EH (cell line): ENCODE results near the gene SOAT1.

Source experiments
- DNase-seq: peaks from one replicate; pipeline ENCODE4 v3.0.0-alpha.2; 2015; ENCODE audit warnings: low read depth

The SOAT1 gene

DNA sequence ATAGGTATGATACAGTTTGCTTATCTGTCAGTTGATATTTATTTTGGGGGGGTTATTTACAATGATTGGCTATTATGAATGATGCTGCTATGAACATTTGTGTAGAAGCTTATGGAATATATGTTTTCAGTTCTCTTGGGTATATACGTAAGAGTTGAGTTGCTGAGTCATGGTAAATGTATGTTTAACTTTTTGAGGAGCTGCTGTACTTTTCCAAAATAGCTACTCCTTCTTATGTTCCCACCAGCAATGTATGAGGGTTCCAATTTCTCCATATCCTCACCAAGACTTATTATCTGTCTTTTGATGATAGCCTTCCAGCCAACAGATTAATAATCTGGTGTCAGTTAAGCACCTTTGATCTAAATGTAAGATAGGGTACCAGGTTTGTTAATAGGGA, 11.9 kb downstream of the SOAT1 start:
- no peak for DNase-seq

DNA sequence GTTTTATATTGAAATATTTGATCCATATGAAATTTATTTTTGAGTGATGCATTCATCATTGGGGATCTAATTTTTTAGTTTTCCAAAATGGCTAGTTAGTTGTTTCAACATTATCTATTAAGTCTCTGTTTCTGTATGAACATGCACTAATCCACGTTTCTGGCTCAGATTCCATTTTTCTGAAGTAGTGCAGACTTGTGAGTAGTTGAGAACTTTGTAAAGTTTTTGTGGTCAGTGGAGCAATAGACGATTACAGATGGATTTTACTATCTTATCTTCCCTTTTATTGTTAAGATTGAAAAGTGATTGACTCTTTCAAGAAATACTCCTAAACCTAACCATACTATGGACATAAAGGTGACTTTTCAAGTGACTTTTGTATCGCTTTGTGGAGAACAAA, 16.7 kb downstream of the SOAT1 start:
- DNase-seq: peak; percentile 54

DNA sequence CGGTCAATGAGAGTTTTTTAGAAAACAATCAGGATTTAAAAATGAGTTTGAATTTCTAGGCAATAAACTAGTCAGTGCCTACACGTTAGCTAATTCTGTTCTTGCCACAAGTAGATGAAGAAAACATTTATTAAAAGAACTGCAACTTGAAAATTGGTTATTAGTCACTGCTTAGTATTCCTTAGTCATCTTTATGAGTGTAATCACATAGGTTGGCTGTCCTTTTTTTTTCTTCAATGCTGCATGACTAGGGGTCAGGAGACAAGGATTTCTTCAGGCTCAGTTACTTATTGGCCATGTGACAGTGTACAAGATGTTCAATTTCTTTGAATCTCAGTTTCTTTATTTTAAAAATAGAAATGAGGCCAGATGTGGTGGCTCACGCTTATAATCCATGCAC, 17.1 kb downstream of the SOAT1 start:
- DNase-seq: peak; percentile 81

DNA sequence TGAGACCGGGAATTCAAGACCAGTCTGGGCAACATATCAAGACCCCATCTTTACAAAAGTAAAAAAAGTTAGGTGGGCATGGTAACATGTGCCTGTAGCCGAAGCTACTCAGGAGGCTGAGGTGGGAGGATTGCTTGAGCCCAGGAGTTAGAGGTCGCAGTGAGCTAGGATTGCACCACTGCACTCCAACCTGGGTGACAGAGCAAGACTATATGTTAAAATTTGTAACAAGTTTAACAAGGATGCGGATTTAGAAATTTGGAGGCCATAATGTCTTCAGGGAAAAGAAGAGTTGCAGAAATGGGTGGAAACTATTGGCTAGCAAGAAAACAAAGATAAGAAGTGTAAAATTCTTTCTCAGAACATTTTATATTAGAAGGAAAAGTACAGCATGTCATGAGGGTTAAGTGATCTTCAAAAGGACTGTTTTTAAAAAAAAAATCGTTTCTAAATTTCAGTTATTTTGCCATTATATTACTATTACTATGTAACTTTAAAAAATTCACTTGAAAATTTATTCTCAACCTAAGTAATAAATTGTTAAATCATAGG, 17.6 kb downstream of the SOAT1 start:
- no peak for DNase-seq

DNA sequence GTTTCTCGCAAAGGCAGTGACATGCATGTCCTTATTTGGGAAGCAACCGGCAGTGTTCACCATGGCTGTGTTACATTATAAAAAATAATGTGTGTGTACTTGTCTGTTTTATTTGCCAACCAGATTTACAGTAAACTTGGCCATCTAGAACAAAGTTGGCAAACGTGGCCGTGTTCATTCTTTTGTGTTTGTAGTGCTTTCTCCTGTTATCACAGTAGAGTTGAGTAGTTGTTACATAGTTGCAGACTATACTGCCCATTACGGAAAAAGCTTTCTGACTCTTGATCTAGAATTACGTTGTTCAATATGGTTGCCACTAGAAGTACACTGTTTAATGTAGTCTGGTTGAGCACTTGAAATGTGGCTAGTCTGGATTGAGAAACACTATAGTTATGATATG, 19.4 kb downstream of the SOAT1 start:
- DNase-seq: no peak

DNA sequence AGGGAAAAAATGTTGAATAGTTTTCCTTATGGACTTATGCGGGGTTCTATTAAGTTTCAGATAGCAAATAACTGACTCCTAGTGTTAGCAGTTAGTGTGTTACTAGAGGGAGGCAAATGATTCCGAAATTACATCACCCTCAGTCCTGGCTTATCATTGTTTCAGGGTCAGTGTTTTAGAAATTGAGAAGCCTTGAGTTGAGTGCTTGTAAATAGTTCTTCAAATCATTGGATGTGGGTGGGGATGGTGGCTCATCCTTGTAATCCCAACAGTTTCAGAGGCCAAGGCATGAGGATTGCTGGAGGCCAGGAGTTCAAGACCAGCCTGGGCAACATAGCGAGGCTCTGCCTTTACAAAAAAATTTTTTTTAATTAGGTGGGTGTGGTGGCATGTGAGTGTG, 21.3 kb downstream of the SOAT1 start:
- no peak for DNase-seq

DNA sequence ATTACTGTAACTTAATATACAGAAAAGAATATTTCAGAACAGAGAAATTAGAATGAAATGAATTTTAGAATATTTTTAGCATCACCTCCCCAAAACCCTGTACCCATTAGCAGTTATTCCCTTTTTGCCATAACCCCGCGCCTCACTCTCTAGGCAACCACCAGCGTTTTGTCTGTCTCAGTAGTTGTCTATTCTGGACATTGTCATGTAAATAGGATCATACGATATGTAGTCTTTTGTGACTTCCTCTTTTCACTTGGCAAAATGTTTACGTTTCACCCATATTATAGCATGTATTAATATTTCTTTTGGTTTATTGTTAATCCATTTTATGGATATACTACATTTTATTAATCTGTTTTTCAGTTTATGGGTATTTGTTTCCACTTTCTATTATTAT, 24.9 kb downstream of the SOAT1 start:
- DNase-seq: no peak

DNA sequence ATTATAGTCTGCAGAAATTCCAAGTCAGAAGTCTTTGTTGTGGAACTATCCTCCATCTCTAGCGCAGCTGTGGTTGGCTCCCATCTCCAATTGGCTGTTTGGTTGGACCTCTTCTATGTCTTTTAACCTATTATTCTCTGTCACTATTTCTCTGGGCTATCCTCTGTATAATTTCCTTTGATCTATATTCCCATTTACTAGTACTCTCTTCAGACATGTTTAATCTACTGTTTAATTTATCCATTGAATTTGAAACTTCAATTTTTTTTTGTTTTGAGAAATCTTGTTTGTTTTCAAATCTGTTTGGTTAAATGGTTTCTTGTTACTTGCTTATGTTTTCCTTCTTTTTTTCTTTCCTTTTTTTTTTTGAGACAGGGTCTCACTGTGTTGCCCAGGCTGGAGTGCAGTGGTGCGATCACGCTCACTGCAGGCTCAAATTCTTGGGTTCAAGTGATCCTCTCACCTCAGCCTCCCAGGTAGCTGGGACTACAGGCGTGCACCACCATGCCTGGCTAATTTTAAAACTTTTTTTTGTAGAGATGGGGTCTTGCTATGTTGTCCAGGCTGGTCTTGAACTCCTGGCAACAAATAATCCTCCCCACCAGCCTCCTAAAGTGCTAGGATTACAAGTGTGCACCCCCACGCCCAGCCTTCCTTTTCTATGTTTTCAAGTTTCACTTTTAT, 28.1 kb downstream of the SOAT1 start:
- no peak for DNase-seq

DNA sequence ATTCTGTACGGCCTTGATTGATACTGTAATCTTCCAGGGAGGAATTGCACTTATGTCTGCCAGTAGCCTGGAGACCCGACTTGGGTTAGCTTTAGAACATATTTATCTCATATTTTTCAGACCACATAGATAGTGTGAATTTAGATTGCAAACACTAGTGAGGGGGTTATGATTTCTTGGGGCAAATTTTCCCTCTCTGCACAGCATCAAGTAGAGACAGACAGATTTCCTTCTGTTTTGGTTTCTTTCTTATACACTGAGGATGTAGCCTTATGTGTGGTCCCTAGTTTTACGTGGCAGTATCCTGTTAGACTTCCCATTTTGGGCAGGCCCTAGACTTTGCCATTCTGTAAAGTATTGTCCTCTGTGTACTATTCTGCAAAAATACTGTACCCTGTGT, 29.0 kb downstream of the SOAT1 start:
- DNase-seq: no peak

DNA sequence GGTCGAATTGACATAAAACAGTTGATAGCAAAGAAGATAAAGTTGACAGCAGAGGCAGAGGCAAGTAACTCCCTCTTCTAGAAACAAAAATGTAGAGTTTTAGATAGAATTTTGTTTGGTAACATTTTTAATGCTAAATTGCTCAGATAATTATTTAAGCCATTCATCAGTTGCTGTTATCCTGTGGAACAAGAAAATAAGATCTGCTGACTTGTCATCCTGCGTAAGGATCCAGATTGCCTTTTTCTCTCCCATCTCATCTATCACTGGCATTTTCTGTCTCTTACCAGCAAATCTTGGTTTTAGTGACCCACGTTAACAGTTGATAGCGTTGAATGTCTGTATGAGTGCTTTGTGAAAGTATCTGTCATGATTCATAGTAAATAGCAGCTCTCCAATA, 29.8 kb downstream of the SOAT1 start:
- DNase-seq: no peak

DNA sequence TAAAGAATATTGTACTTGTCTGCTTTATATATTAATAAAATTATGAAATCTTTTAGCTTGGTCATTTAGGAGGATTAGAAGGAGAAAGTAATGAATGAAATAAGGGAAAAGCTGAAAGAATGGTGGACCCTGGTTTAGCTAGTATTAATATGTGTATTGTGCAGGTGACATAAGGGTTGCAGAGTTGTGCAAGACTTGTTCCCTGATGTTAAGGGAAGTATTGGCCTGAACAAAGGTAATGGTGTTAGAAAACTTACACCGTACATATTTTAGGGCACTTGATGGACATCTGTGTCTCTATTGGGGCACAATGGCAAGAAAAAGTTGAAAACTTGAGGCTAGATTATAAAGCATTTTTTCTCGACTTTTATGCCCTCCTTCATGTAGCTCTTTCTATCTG, 32.2 kb downstream of the SOAT1 start:
- DNase-seq: no peak

DNA sequence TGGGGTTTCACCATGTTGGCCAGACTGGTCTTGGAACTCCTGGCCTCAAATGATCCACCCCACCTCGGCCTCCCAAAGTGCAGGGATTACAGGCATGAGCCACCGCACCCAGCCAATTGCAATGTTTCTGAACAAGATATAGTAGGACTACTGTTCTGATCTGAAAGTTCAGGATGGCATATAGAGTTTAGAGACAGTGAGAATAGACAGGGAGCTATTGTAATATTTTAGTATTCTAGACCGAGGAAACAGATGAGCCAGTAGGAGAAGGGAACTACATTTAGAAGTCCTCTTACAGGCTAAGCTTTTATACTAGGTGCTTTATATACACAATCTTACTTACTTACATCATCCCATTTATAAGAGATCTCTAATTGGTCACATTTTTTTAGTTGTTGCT, 33.1 kb downstream of the SOAT1 start:
- DNase-seq: no peak

DNA sequence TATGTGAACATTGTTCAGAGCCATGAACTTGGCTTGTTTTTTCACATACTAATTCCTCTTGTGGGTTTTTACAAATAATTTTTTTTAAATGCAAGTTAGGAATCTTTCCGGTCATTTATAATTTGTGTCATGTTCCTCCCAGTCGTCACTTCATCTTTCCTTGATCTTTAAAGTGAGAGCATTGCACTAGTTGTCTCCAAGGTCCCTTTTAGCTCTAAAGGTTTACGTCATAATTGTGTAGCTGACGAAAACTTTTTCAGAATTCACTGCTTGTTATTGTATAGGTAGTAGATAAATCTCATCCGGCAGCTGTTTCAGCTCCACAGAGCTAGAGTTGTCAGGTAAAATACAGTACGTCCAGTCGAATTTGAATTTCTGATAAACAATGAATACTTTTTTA, 33.6 kb downstream of the SOAT1 start:
- DNase-seq: no peak

DNA sequence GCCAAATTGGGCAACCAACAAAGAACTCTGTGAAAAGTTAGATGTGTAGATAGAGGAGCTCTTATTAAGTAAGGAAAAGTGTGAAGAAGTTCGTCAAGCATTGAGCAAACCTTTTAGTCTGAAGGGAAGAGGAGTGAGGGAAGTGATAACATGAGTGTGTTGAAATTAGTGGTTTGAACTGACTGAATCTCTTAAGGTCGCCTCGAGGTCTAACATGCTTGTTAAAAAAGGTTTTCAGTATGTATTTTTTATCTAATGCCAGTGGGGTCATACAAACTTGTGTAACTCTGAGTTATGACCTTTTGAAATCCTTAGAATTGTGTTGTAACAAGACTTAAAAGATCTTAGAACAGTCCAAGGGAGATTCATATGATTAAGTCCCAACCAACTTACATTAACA, 34.1 kb downstream of the SOAT1 start:
- DNase-seq: no peak

DNA sequence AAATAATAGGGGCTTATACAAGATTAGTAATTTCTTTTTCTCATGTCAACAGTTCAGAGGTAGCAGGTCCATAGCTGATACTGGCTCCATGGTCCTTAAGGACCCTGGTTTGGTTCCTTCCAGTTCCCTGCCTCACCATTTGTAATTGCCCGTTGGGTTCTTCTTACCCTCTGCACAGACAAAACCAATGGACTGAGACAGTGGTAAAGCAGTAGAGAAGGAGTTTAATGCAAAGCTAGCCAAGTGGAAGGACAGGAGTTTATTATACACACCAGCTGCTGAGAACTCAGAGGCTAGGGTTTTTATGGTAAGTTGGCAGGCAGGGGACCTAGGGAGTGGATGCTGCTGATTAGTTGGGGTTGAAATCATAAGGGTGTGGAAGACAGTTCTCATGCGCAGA, 36.3 kb downstream of the SOAT1 start:
- no peak for DNase-seq

DNA sequence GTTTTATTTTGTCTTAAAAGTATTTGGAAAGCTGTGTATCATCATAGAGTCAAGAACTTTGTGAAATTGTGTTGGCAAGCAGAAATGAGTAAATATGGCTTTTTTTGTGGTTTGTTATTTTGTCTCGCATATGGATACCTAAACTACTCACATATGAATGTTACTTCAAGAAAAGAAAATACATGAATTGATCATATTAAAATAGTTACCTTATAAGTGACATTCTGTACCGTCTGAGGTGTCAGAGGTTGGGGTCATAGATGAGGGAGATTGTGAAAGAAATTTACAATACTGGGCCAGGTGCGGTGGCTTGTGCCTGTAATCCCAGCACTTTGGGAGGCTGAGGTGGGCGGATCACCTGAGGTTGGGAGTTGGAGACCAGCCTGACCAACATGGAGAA, 40.8 kb downstream of the SOAT1 start:
- no peak for DNase-seq

DNA sequence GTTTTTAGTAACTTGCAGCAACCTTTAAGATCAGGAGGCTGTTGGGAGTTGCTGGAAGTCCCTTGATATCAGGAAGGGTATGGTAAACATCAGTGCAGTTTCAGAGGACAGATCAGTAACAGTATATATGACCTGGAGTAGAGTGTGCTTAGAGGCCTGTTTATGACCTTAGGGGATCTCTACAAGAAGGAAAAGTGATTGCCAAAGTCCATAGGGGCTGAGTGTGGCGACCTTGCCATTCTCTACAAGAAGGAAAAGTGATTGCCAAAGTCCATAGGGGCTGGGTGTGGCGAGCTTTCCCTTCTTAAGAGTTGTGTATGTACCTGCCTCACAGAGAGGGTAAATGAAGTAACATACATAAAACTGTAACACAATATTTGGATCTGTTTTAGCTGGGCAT, 43.7 kb downstream of the SOAT1 start:
- DNase-seq: no peak

DNA sequence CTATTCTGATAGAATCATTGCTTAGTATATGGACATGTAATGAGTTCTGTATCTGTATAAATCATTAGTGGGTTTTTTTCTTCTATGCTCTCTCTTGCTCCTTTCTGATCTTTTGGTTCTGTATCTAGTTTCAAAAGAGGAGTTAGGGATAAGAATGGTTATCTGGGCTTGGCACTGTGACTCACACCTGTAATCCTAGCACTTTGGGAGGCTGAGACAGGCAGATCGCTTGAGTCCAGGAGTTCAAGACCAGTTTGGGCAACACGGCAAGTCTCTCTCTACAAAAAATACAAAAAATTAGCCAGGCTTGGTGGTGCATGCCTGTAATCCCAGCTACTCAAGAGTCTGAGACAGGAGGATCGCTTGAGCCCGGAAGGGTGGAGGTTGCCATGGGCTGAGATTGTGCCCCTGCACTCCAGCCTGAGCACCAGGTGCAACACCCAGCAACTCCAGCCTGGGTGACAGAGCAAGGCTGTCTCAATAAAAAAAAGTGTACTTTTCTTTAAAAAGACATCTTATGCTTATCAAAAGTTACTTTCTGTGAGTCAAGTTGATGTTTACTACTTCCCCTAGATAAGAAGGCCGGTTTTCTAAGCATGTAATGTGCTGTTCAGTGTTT, 44.5 kb downstream of the SOAT1 start:
- no peak for DNase-seq

DNA sequence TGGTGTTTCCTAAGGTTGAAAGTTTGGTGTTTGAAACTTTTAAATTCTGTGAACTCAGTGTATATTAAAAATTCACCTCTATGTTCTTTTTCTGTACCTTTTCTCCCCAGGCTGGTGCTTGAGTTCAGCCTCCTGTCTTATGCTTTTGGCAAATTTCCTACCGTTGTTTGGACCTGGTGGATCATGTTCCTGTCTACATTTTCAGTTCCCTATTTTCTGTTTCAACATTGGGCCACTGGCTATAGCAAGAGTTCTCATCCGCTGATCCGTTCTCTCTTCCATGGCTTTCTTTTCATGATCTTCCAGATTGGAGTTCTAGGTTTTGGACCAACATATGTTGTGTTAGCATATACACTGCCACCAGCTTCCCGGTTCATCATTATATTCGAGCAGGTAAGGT, 47.3 kb downstream of the SOAT1 start:
- DNase-seq: no peak

DNA sequence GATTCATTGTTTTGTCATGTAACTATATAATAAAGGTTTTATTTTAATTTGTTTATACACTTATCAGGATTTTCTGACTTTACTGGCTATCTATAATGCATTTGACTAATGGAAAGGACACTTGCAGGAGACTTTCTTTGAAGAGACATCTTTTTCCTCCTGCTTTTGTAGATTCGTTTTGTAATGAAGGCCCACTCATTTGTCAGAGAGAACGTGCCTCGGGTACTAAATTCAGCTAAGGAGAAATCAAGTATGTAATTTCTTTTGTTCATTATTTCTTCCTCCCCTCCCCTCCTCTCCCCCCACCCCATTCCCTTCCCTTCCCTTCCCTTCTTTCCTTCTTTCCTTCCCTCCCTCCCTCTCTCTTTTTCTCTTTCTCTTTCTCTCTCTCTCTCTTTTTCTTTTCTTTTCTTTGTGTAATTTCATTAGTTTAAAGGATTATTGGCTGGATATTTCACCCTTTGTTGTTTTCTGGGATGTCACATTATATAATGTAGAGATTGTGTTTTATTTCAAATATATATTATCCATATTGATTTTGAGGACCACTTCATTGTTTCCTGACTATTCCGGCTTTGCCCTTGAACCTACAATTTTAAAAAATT, 48.4 kb downstream of the SOAT1 start:
- DNase-seq: no peak

DNA sequence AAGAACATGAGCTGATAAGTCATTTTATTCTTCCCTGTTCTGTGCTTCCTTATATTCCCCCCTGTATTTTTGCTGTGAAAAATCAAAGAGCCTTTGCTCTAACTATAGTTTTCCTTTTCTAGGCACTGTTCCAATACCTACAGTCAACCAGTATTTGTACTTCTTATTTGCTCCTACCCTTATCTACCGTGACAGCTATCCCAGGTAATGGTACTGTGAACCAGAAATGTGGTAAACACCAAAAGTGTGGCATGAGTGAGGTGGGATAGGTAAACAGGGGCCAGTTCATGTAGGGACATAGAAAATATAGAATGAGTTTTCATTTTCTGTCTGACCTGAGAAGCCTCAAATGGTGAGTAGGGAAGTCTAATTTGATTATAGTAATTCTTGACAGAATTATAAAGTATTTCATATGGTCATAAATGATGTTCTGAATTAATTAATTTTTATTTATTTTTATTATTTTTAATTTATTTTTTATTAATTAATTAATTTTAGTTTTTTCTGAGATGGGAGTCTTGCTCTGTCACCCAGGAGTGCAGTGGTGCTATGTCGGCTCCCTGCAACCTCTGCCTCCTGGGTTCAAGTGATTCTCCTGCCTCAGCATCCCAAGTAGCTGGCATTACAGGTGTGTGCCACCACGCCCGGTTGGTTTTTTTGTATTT, 49.3 kb downstream of the SOAT1 start:
- DNase-seq: no peak

DNA sequence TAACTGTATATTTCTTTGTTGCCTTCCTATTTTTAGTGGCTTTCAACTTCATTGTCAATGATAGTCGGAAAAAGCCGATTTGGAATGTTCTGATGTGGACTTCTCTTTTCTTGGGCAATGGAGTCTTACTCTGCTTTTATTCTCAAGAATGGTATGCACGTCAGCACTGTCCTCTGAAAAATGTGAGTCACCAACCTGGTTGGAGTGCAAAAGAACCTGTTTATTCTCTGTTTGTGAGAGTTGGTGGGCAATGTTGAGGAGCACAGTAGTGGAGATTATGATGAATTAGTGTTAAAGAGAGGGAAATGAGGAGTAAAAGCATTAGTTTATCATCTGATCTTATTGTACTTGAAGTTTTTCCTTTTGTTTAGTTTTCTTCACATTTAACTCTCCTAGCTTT, 57.7 kb downstream of the SOAT1 start:
- DNase-seq: no peak

DNA sequence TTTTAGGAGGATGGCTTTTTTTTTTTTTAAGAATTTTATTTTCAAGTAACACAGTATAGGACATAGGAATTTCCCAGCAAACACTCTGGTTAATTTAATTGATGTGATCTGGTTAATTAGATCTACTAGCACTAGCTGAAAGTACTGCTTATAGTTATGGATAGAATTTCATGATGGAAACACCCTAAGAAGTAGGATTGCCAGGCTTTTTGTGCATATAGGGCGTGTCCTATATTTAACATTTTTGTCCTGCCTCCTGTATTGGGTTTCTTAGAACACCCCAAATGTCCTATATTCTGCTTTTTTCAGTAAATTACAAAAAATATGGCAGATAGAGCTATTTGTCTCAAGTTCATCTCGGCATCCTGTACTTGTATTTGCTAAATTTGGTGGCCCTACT, 58.6 kb downstream of the SOAT1 start:
- no peak for DNase-seq
